Tibial nerve (tissue), 4 donors: ENCODE data around the gene KIF5C. TPM values are rescaled to one million over a fixed set of nuclear protein-coding genes. Genes with fewer than 3 reads are reported as not detected.

Experiments
- DNase-seq, 2 donors: peaks; one replicate each; pipeline ENCODE4 v3.0.0-alpha.2; 2019; ENCODE audit warnings: low spot score in 2 of 2
- H3K27ac ChIP-seq, 4 donors: fragments of 200-600 bp; sonication (generic) in 3 of 4; one replicate each; pipeline ENCODE4 v1.5.1; 2017 to 2019; ENCODE audit warnings: mild to moderate bottlenecking in 1 of 4
- H3K27me3 ChIP-seq, 2 donors: fragments of 200-600 bp; sonication (generic) in 1 of 2; one replicate each; pipeline versions ENCODE4 v1.5.1 to v1.6.0; 2017 to 2019
- H3K36me3 ChIP-seq, 3 donors: fragments of 200-600 bp; sonication (generic); one replicate each; pipeline ENCODE4 v1.5.1; 2018 to 2019
- H3K4me1 ChIP-seq, 4 donors: fragments of 200-600 bp; sonication (generic) in 3 of 4; one replicate each; pipeline ENCODE4 v1.5.1; 2017 to 2019
- H3K4me3 ChIP-seq, 4 donors: fragments of 200-600 bp; sonication (generic) in 3 of 4; one replicate each; pipeline ENCODE4 v1.5.1; 2017 to 2019; ENCODE audit warnings: mild to moderate bottlenecking in 1 of 4, moderate library complexity in 1 of 4
- H3K9me3 ChIP-seq, 4 donors: fragments of 200-600 bp; sonication (generic) in 3 of 4; one replicate each; pipeline ENCODE4 v1.5.1; 2017 to 2019
- CTCF ChIP-seq, 5 experiments: fragments of 200-600 bp in 3 of 5; fragments of 450-650 bp in 2 of 5; sonication (generic) in 3 of 5; IDR thresholded peaks; one replicate each; pipeline ENCODE4 v1.5.1; 2016 to 2019; ENCODE audit warnings: antibody characterized with exemption in 5 of 5, mild to moderate bottlenecking in 3 of 5, moderate library complexity in 2 of 5
- EP300 ChIP-seq, 2 donors: sonication (generic); formaldehyde crosslinking; IDR thresholded peaks; one replicate each; pipeline ENCODE4 v1.6.1; 2017; ENCODE audit warnings: antibody characterized with exemption in 2 of 2, mild to moderate bottlenecking in 1 of 2
- POLR2A ChIP-seq, 2 donors: fragments of 450-650 bp; IDR thresholded peaks; one replicate each; pipeline ENCODE4 v1.6.1; 2017; ENCODE audit warnings: antibody characterized with exemption in 2 of 2, mild to moderate bottlenecking in 2 of 2, moderate library complexity in 2 of 2
- WGBS, 2 donors: methylation state at CpG; one replicate each; pipeline ENCODE4 v1.1.5; 2018; 5-methylcytosine and 5-hydroxymethylcytosine counted together
- total RNA-seq, 4 donors: library from RNA; depleted of rRNA; stranded (reverse); fragments of >200 nt; gene quantifications; one replicate each; pipeline ENCODE4 v1.1.0, GENCODE V29; 2016

KIF5C gene
- total RNA-seq, 4 donors from 2014 or later = 10.8 to 47.9 (median 23.6) TPM

DNA sequence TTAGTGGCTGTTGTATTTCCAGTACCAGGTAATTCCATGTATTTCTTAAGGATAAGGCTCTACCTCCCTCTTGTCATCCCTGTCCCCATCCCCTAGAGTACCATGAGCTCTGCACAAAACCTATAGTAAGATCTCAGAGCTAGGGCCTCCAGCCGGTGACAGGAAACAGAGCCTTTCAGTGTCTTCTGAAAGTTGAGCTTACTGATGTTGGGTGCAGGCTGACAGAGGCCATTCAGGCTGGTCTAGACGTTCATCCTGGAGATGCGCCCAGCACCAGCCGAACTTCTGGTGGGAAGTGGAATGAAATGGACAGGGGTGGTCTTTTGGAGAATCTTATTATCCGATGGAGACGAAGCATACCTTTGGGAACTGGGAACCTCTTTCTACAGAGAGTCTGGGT, 146.7 kb downstream of the KIF5C start:
- DNase-seq = no peak
- Histone ChIP-seq H3K4me1 (peaks cover 0 to 8% (median 0%) of the 10 kb centered on the region in 4 donors), H3K4me3 (no peak overlapping the region), H3K9me3 (no peaks in the 10 kb centered on the region), H3K27ac (no peak overlapping the region), H3K27me3 (no peaks in the 10 kb centered on the region), H3K36me3 (no peaks in the 10 kb centered on the region)
- WGBS, 2 donors = 77 to 85% methylated on average over 6 of the region's 6 CpGs
- TF ChIP-seq POLR2A (IDR thresholded peaks at IDR 0.05) (no peak), EP300 (IDR thresholded peaks at IDR 0.05) (no peak), CTCF (IDR thresholded peaks at IDR 0.05) (no peak)

- no peaks in the 10 kb centered on the region for H3K4me1 ChIP-seq
- H3K9me3 ChIP-seq = no peaks in the 10 kb centered on the region
- WGBS, 2 donors = 91 to 96% methylated on average over 6 of the region's 6 CpGs
- no peaks in the 10 kb centered on the region for H3K27me3 ChIP-seq
- no peak for DNase-seq
- no peak for TF ChIP-seq POLR2A (IDR thresholded peaks at IDR 0.05)
- TF ChIP-seq EP300 (IDR thresholded peaks at IDR 0.05) = no peak
- no peak for TF ChIP-seq CTCF (IDR thresholded peaks at IDR 0.05)
- H3K36me3 ChIP-seq = no peaks in the 10 kb centered on the region
- no peak overlapping the region for H3K4me3 ChIP-seq
- no peak overlapping the region for H3K27ac ChIP-seq
Observed at GRCh38 chr2:149023091-149023490, 148.1 kb downstream of the KIF5C start.

GRCh38 chr2:149027590-149028250, 152.7 kb downstream of the KIF5C start:
- Histone ChIP-seq H3K27ac (no peak overlapping the region), H3K27me3 (peaks cover 0 to 10% of the 10 kb centered on the region in 2 donors), H3K4me1 (no peaks in the 10 kb centered on the region), H3K36me3 (no peaks in the 10 kb centered on the region), H3K4me3 (no peak overlapping the region), H3K9me3 (no peaks in the 10 kb centered on the region)
- TF ChIP-seq POLR2A (IDR thresholded peaks at IDR 0.05) (no peak), EP300 (IDR thresholded peaks at IDR 0.05) (no peak), CTCF (IDR thresholded peaks at IDR 0.05) (no peak)
- DNase-seq = no peak
- 73 to 75% methylated on average over 7 of the region's 7 CpGs for WGBS, 2 donors

DNA sequence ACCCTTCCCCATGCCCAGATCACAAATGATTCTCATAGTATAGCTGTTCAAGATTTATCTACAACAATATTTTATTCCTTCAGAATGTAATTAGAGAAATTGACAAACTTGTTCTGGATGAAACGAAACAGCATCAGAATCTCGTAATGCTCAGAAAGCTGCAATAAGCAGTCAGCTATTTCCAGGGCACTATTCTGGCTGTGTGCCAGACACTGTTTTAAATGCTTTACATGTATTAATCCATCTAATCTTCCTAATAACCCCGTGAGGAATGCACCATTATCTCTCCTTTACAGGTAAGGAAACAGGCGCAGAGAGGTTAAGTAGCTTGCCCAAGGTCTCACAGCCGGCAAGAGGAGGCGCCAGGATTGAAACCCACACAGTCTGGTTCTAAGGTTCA, 153.3 kb downstream of the KIF5C start:
- H3K27me3 ChIP-seq = peaks cover 0 to 10% of the 10 kb centered on the region in 2 donors
- 74 to 85% methylated on average over 6 of the region's 6 CpGs for WGBS, 2 donors
- no peak for DNase-seq
- no peak overlapping the region for H3K27ac ChIP-seq
- no peaks in the 10 kb centered on the region for H3K36me3 ChIP-seq
- no peaks in the 10 kb centered on the region for H3K9me3 ChIP-seq
- H3K4me3 ChIP-seq = no peak overlapping the region
- no peaks in the 10 kb centered on the region for H3K4me1 ChIP-seq
- no peak for TF ChIP-seq CTCF (IDR thresholded peaks at IDR 0.05)
- no peak for TF ChIP-seq POLR2A (IDR thresholded peaks at IDR 0.05)
- no peak for TF ChIP-seq EP300 (IDR thresholded peaks at IDR 0.05)

DNA sequence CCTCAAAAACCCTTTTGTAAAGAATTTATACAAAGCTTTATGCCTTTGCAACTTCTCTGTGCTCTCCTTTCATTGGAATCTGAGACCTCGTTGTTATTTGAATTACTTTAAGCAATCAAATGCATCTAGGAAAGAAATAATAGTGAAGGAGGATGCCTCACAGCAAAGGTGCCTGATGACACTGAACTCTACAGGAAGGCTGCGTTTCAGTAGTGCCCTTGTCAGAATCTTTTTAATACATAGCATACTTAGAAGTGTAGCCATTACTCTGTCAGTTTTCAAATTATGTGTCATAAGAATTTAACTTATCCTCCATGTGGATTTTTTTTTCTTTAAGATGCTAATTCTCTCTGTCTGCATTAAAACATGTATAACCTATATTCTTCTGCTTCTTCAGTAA, 153.9 kb downstream of the KIF5C start:
- 69 to 70% methylated on average over 2 of the region's 2 CpGs for WGBS, 2 donors
- Histone ChIP-seq H3K4me1 (no peaks in the 10 kb centered on the region), H3K4me3 (no peak overlapping the region), H3K27me3 (peaks cover 0 to 10% of the 10 kb centered on the region in 2 donors), H3K9me3 (no peaks in the 10 kb centered on the region), H3K36me3 (no peaks in the 10 kb centered on the region), H3K27ac (no peak overlapping the region)
- DNase-seq = no peak
- TF ChIP-seq POLR2A (IDR thresholded peaks at IDR 0.05) (no peak), CTCF (IDR thresholded peaks at IDR 0.05) (no peak), EP300 (IDR thresholded peaks at IDR 0.05) (no peak)
